Neutrophil (primary cell): Measurements from ENCODE around the gene VRK3.

Experiments used
- H3K27ac ChIP-seq: fragments of 200-600 bp; sonication (generic); 2 replicates; pipeline ENCODE4 v1.5.1; 2016; ENCODE audit warnings: mild to moderate bottlenecking, moderate library complexity
- H3K27me3 ChIP-seq: fragments of 200-600 bp; sonication (generic); 2 replicates; pipeline ENCODE4 v1.6.0; 2016; ENCODE audit warnings: mild to moderate bottlenecking
- H3K36me3 ChIP-seq: fragments of 200-600 bp; sonication (generic); 2 replicates; pipeline ENCODE4 v1.5.1; 2017
- H3K4me1 ChIP-seq, 2 experiments: fragments of 200-600 bp in 1 of 2; sonication (generic) in 1 of 2; 1 replicate in 1 of 2; 2 replicates in 1 of 2; pipeline versions ENCODE4 v1.5.1 to v1.6.1; 2013 to 2016; ENCODE audit warnings: low read depth in 1 of 2, low read length in 1 of 2, mild to moderate bottlenecking in 1 of 2, moderate library complexity in 1 of 2; ENCODE audit not compliant: control insufficient read depth in 1 of 2, insufficient read depth in 1 of 2
- H3K4me3 ChIP-seq, 2 experiments: fragments of 200-600 bp in 1 of 2; sonication (generic) in 1 of 2; 1 replicate in 1 of 2; 2 replicates in 1 of 2; pipeline ENCODE4 v1.5.1; 2013 to 2016; ENCODE audit warnings: low read depth in 1 of 2, low read length in 1 of 2, mild to moderate bottlenecking in 1 of 2, moderate library complexity in 1 of 2
- H3K9me3 ChIP-seq: fragments of 200-600 bp; sonication (generic); 2 replicates; pipeline ENCODE4 v1.5.1; 2016
- CTCF ChIP-seq: fragments of 200-600 bp; sonication (generic); IDR thresholded peaks from 2 replicates; pipeline ENCODE4 v1.5.1; 2016; ENCODE audit warnings: antibody characterized with exemption

Gene VRK3

GRCh38 chr19:50042363-50043024, 17.3 kb upstream of the VRK3 start:
- H3K27me3 ChIP-seq, result no peaks in the 10 kb centered on the region
- no peak overlapping the region for H3K27ac ChIP-seq
- H3K4me3 ChIP-seq, result no peak overlapping the region
- H3K36me3 ChIP-seq, result peaks cover 71% of the 10 kb centered on the region
- TF ChIP-seq CTCF, result no peak
- no peaks in the 10 kb centered on the region for H3K4me1 ChIP-seq
- H3K9me3 ChIP-seq, result peaks cover 23% of the 10 kb centered on the region

GRCh38 chr19:50040967-50041366, 15.8 kb upstream of the VRK3 start:
- TF ChIP-seq CTCF, result no peak
- H3K9me3 ChIP-seq, result peaks cover 19% of the 10 kb centered on the region
- H3K27ac ChIP-seq, result no peak overlapping the region
- peaks cover 71% of the 10 kb centered on the region for H3K36me3 ChIP-seq
- no peaks in the 10 kb centered on the region for H3K27me3 ChIP-seq
- no peak overlapping the region for H3K4me3 ChIP-seq
- H3K4me1 ChIP-seq, result no peaks in the 10 kb centered on the region

GRCh38 chr19:50039968-50040367, 14.8 kb upstream of the VRK3 start:
- no peaks in the 10 kb centered on the region for H3K4me1 ChIP-seq
- H3K36me3 ChIP-seq, result peaks cover 61% of the 10 kb centered on the region
- no peak overlapping the region for H3K27ac ChIP-seq
- no peaks in the 10 kb centered on the region for H3K27me3 ChIP-seq
- H3K9me3 ChIP-seq, result peaks cover 9% of the 10 kb centered on the region
- H3K4me3 ChIP-seq, result no peak overlapping the region
- TF ChIP-seq CTCF, result no peak

GRCh38 chr19:50036908-50037307, 11.7 kb upstream of the VRK3 start:
- H3K9me3 ChIP-seq, result no peaks in the 10 kb centered on the region
- no peaks in the 10 kb centered on the region for H3K27me3 ChIP-seq
- no peak overlapping the region for H3K4me3 ChIP-seq
- H3K4me1 ChIP-seq, result peaks cover 2% of the 10 kb centered on the region in 2 experiments
- peaks cover 57% of the 10 kb centered on the region for H3K36me3 ChIP-seq
- no peak overlapping the region for H3K27ac ChIP-seq
- no peak for TF ChIP-seq CTCF

GRCh38 chr19:50030937-50031336, 5.8 kb upstream of the VRK3 start:
- H3K27ac ChIP-seq, result peak overlapping the region; percentile 72
- no peak for TF ChIP-seq CTCF
- peaks cover 22% of the 10 kb centered on the region for H3K36me3 ChIP-seq
- no peaks in the 10 kb centered on the region for H3K27me3 ChIP-seq
- no peak overlapping the region for H3K4me3 ChIP-seq
- peaks cover 37% of the 10 kb centered on the region in 2 experiments for H3K4me1 ChIP-seq
- no peaks in the 10 kb centered on the region for H3K9me3 ChIP-seq
